HepG2 (cell line): Measurements from ENCODE around the gene CD300LB. TPM values are rescaled to one million over a fixed set of nuclear protein-coding genes. Genes with fewer than 3 reads are reported as not detected.

Experiments used
- ATAC-seq: fragments of 200-7000 bp; cut with Tn5 transposase; 3 replicates; pipeline ENCODE4 v1.9.1; 2020; ENCODE audit warnings: mild to moderate bottlenecking, moderate library complexity
- BruUV-seq: library from RNA; stranded (reverse); fragments of 400-500 nt; replicated peaks from 2 replicates; lab custom pipeline; 2021; lab: Mats Ljungman, UMichigan
- CTCF ChIA-PET: fragments of 300-600 bp; formaldehyde crosslinking; extraction: SDS; loops from one replicate; lab custom pipeline; 2021; ENCODE audit warnings: low total read pairs, inconsistent platforms, low intra/inter-chr PET ratio; lab: Yijun Ruan, JAX
- POLR2A ChIA-PET: fragments of 350-600 bp; sonication (Branson Sonifier 250); formaldehyde crosslinking; loops from one replicate; lab custom pipeline; 2020; ENCODE audit warnings: antibody characterized with exemption, inconsistent platforms; lab: Yijun Ruan, JAX
- DNase-seq: peaks from one replicate; pipeline ENCODE4 v3.0.0-alpha.2; 2015; ENCODE audit warnings: low spot score
- FAIRE-seq: peaks from 3 replicates; lab custom pipeline; 2011; peaks lifted over from hg19 to GRCh38; lab: Jason Lieb, UNC
- H2AFZ ChIP-seq: one replicate; pipeline ENCODE4 v1.6.1; 2011; ENCODE audit warnings: low read length, inconsistent platforms
- H3K27ac ChIP-seq: fragments of 300-600 bp; 3 replicates; pipeline ENCODE4 v1.8.0; 2011; ENCODE audit warnings: mixed run types, mild to moderate bottlenecking, mixed read lengths, low read length, inconsistent platforms; ENCODE audit not compliant: insufficient read depth; ENCODE audit errors: extremely low read length
- H3K27me3 ChIP-seq, 2 experiments: fragments of 200-600 bp in 1 of 2; 2 replicates in 1 of 2; 3 replicates in 1 of 2; pipeline versions ENCODE4 v1.6.0 to v1.8.0; 2011; ENCODE audit warnings: low read length in 2 of 2, mild to moderate bottlenecking in 2 of 2, moderate library complexity in 2 of 2, inconsistent platforms in 1 of 2; ENCODE audit not compliant: insufficient read depth in 2 of 2, control insufficient read depth in 1 of 2
- H3K36me3 ChIP-seq, 2 experiments: fragments of 200-600 bp in 1 of 2; replicated peaks in 1 of 2; 2 replicates in 1 of 2; 3 replicates in 1 of 2; pipeline versions ENCODE4 v1.5.1 to v1.8.0; 2011; ENCODE audit warnings: low read length in 2 of 2, inconsistent platforms in 1 of 2; ENCODE audit not compliant: insufficient read depth in 2 of 2, control insufficient read depth in 1 of 2
- H3K4me1 ChIP-seq: 2 replicates; pipeline ENCODE4 v1.5.1; 2012; ENCODE audit warnings: low read length, inconsistent platforms; ENCODE audit not compliant: insufficient read depth
- H3K4me2 ChIP-seq: 2 replicates; pipeline ENCODE4 v1.6.0; 2011; ENCODE audit warnings: low read depth, low read length, inconsistent platforms
- H3K4me3 ChIP-seq, 3 experiments: fragments of 200-600 bp in 1 of 3; sonication (generic), shearing (Covaris generic) in 1 of 3; replicated peaks in 1 of 3; 2 replicates each; pipeline ENCODE4 v1.5.1; 2011 to 2016; ENCODE audit warnings: low read length in 3 of 3, inconsistent platforms in 2 of 3, low read depth in 2 of 3, mild to moderate bottlenecking in 2 of 3, control low read depth in 1 of 3, mixed read lengths in 1 of 3; ENCODE audit not compliant: insufficient read depth in 1 of 3
- H3K79me2 ChIP-seq: one replicate; pipeline ENCODE4 v1.6.1; 2011; ENCODE audit warnings: low read length, inconsistent platforms; ENCODE audit not compliant: insufficient read depth
- H3K9ac ChIP-seq: 2 replicates; pipeline ENCODE4 v1.6.0; 2011; ENCODE audit warnings: mild to moderate bottlenecking, low read depth, low read length, inconsistent platforms; ENCODE audit not compliant: insufficient read depth
- H3K9me3 ChIP-seq: 2 replicates; pipeline ENCODE4 v1.5.1; 2012; ENCODE audit warnings: mild to moderate bottlenecking, low read length
- H4K20me1 ChIP-seq: 2 replicates; pipeline ENCODE4 v1.6.0; 2011; ENCODE audit warnings: inconsistent platforms, mild to moderate bottlenecking, low read length, moderate library complexity; ENCODE audit not compliant: insufficient read depth
- BCLAF1 ChIP-seq: fragments of 450-650 bp; IDR thresholded peaks from 2 replicates; pipeline ENCODE4 v1.6.1; 2017; ENCODE audit warnings: mild to moderate bottlenecking
- MED13 ChIP-seq: sonication (generic); formaldehyde crosslinking; IDR thresholded peaks from 2 replicates; pipeline ENCODE4 v1.5.0; 2020; ENCODE audit warnings: missing genetic modification reagents
- PCBP2 ChIP-seq: fragments of 200-400 bp; formaldehyde crosslinking; optimal IDR thresholded peaks from 2 replicates; pipeline ENCODE3; 2018; ENCODE audit warnings: low read length, low read depth; ENCODE audit not compliant: poor library complexity, severe bottlenecking
- SMAD9 ChIP-seq: sonication (generic); formaldehyde crosslinking; IDR thresholded peaks from 2 replicates; pipeline ENCODE4 v1.5.1; 2020; ENCODE audit warnings: mild to moderate bottlenecking, missing genetic modification reagents
- ZBTB44 ChIP-seq: sonication (generic); formaldehyde crosslinking; IDR thresholded peaks from 2 replicates; pipeline ENCODE4 v1.4.0; 2020; ENCODE audit warnings: missing genetic modification reagents
- ZNF101 ChIP-seq: sonication (generic); formaldehyde crosslinking; IDR thresholded peaks from 2 replicates; pipeline ENCODE4 v1.4.0; 2020; ENCODE audit warnings: mild to moderate bottlenecking, low read depth, missing genetic modification reagents, borderline replicate concordance
- ZNF446 ChIP-seq: sonication (generic); formaldehyde crosslinking; IDR thresholded peaks from 2 replicates; pipeline ENCODE4 v1.5.0; 2020; ENCODE audit warnings: mild to moderate bottlenecking, missing genetic modification reagents
- ZNF580 ChIP-seq: IDR thresholded peaks from 2 replicates; pipeline ENCODE4 v1.6.1; 2016; ENCODE audit warnings: low read depth, borderline replicate concordance
- ZNF639 ChIP-seq: conservative IDR thresholded peaks from 2 replicates; pipeline ENCODE4 v1.6.1; 2018; ENCODE audit warnings: missing genetic modification reagents
- WGBS: methylation state at CpG from one replicate; pipeline ENCODE4 v1.1.6; 2017; ENCODE audit warnings: low lambda C conversion rate; 5-methylcytosine and 5-hydroxymethylcytosine counted together
- in situ Hi-C: cut with HindIII; loops from 2 replicates; pipeline ENCODE4 v1.10.0; 2017; ENCODE audit warnings: low pct_unique_long_range_greater_than_20kb; ENCODE audit not compliant: extremely low pct_ligation_motif_present
- intact Hi-C: fragments of 100-400 bp; cut with micrococcal nuclease; formaldehyde crosslinking; loops from one replicate; pipeline ENCODE4 v1.10.0; 2022; ENCODE audit not compliant: unreplicated experiment
- polyA plus RNA-seq, 8 experiments: library from polyadenylated mRNA; depleted of rRNA in 3 of 8; stranded (reverse) in 7 of 8; unstranded in 1 of 8; fragments of >200 nt; fragmentation: Illumina TruSeq in 4 of 8; extraction: Trizol in 4 of 8; gene quantifications; 2 replicates each; pipeline versions ENCODE4 v1.2.1 to v1.2.3, GENCODE V29; 2011 to 2016; ENCODE audit warnings: low read depth in 4 of 8, missing spikeins in 1 of 8, mixed read lengths in 1 of 8; ENCODE audit not compliant: insufficient read depth in 1 of 8
- total RNA-seq, 5 experiments: library from RNA; depleted of rRNA; stranded (reverse); fragments of >200 nt; fragmentation: Illumina TruSeq; extraction: Trizol; gene quantifications; 2 replicates each; pipeline ENCODE4 v1.2.3, GENCODE V29; 2016; ENCODE audit warnings: low read depth in 1 of 5
- TF ChIP-seq, protein P1 (sequence below): IDR thresholded peaks from 2 replicates; pipeline ENCODE4 v1.6.1; 2016; ENCODE audit warnings: missing compliant biosample characterization, missing genetic modification reagents, borderline replicate concordance
- TF ChIP-seq, protein P2 (sequence below): sonication (generic); formaldehyde crosslinking; IDR thresholded peaks from 2 replicates; pipeline ENCODE4 v1.8.1; 2023; ENCODE audit warnings: mild to moderate bottlenecking, missing genetic modification reagents
- TF ChIP-seq, protein P3 (sequence below): sonication (generic); formaldehyde crosslinking; IDR thresholded peaks from 2 replicates; pipeline ENCODE4 v1.5.1; 2020; ENCODE audit warnings: mild to moderate bottlenecking, moderate library complexity, missing genetic modification reagents

Gene CD300LB
- total and polyA plus RNA-seq, 2 of the 13 experiments (the other 11 are each of a cell fraction or from before 2014, with no cell fraction given) = not detected

DNA sequence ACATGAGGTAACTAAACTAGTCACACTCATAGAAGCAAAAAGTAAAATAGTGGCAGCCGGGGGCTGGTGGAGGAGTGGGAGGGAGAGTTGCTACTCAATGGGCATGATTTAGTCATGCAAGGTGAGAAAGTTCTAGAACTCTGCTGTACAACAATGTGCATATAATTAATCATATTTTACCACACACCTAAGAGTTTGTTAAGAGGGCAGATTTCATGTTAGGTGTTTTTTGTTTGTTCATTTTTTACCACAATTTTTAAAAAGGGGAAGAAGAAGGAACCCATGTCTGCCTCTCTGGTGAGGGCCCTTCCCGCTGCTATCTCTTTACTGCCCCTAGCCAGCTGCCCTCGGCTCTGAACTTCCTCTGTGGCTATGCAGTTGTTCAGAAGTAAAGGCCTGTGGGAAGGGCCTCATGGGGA is 11.2 kb downstream of the CD300LB start:
- TF ChIP-seq MED13 (no peak), BCLAF1 (no peak), ZNF446 (no peak), ZNF101 (CRISPR knock-in tag) (no peak), PCBP2 (no peak), ZNF639 (CRISPR knock-in tag) (no peak), SMAD9 (CRISPR knock-in tag) (no peak), ZNF580 (CRISPR knock-in tag) (no peak), ZBTB44 (CRISPR knock-in tag) (no peak)
- TF ChIP-seq, protein P1, sequence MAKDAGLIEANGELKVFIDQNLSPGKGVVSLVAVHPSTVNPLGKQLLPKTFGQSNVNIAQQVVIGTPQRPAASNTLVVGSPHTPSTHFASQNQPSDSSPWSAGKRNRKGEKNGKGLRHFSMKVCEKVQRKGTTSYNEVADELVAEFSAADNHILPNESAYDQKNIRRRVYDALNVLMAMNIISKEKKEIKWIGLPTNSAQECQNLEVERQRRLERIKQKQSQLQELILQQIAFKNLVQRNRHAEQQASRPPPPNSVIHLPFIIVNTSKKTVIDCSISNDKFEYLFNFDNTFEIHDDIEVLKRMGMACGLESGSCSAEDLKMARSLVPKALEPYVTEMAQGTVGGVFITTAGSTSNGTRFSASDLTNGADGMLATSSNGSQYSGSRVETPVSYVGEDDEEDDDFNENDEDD (CRISPR knock-in tag) = no peak
- TF ChIP-seq, protein P2, sequence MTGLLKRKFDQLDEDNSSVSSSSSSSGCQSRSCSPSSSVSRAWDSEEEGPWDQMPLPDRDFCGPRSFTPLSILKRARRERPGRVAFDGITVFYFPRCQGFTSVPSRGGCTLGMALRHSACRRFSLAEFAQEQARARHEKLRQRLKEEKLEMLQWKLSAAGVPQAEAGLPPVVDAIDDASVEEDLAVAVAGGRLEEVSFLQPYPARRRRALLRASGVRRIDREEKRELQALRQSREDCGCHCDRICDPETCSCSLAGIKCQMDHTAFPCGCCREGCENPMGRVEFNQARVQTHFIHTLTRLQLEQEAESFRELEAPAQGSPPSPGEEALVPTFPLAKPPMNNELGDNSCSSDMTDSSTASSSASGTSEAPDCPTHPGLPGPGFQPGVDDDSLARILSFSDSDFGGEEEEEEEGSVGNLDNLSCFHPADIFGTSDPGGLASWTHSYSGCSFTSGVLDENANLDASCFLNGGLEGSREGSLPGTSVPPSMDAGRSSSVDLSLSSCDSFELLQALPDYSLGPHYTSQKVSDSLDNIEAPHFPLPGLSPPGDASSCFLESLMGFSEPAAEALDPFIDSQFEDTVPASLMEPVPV (CRISPR knock-in tag) = no peak
- TF ChIP-seq, protein P3, sequence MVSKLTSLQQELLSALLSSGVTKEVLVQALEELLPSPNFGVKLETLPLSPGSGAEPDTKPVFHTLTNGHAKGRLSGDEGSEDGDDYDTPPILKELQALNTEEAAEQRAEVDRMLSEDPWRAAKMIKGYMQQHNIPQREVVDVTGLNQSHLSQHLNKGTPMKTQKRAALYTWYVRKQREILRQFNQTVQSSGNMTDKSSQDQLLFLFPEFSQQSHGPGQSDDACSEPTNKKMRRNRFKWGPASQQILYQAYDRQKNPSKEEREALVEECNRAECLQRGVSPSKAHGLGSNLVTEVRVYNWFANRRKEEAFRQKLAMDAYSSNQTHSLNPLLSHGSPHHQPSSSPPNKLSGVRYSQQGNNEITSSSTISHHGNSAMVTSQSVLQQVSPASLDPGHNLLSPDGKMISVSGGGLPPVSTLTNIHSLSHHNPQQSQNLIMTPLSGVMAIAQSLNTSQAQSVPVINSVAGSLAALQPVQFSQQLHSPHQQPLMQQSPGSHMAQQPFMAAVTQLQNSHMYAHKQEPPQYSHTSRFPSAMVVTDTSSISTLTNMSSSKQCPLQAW (CRISPR knock-in tag) = no peak
- no peaks in the 10 kb centered on the region for H3K79me2 ChIP-seq
- no peak overlapping the region for H2AFZ ChIP-seq
- H3K27me3 ChIP-seq = peaks cover 0 to 47% of the 10 kb centered on the region in 2 experiments; a peak in 4 of 5 replicates
- ATAC-seq (no peak), DNase-seq (no peak), FAIRE-seq (no peak)
- ChIA-PET CTCF (no interaction called here), POLR2A (no interaction called here)
- 20% methylated on average over 3 of the region's 3 CpGs for WGBS
- intact Hi-C loops = no loop called here
- H3K4me2 ChIP-seq = no peak overlapping the region
- no peak overlapping the region for H3K9ac ChIP-seq
- in situ Hi-C loops = no loop called here
- no peak overlapping the region for H3K27ac ChIP-seq
- H4K20me1 ChIP-seq = no peaks in the 10 kb centered on the region
- peaks cover 11% of the 10 kb centered on the region; the same call in 1 of the 2 replicates for H3K4me1 ChIP-seq
- 0 out of 2 replicates have a peak, but pooled peaks cover 5% of the 10 kb centered on the region for H3K9me3 ChIP-seq
- no peaks in the 10 kb centered on the region for H3K36me3 ChIP-seq
- BruUV-seq = no TSS peak
- H3K4me3 ChIP-seq = no peak overlapping the region
